Measurements from ENCODE around the gene GHDC.
"Not testable (repeated sequence)": the region's sequence is repeated elsewhere in the genome, so short reads cannot be mapped to it uniquely, and the experiment has no call there.

Gene GHDC

GRCh38 chr17:42159796-42160530, 34.3 kb downstream of the GHDC start:
- H3K27ac ChIP-seq: no peak overlapping the region
- TF ChIP-seq, protein P1, sequence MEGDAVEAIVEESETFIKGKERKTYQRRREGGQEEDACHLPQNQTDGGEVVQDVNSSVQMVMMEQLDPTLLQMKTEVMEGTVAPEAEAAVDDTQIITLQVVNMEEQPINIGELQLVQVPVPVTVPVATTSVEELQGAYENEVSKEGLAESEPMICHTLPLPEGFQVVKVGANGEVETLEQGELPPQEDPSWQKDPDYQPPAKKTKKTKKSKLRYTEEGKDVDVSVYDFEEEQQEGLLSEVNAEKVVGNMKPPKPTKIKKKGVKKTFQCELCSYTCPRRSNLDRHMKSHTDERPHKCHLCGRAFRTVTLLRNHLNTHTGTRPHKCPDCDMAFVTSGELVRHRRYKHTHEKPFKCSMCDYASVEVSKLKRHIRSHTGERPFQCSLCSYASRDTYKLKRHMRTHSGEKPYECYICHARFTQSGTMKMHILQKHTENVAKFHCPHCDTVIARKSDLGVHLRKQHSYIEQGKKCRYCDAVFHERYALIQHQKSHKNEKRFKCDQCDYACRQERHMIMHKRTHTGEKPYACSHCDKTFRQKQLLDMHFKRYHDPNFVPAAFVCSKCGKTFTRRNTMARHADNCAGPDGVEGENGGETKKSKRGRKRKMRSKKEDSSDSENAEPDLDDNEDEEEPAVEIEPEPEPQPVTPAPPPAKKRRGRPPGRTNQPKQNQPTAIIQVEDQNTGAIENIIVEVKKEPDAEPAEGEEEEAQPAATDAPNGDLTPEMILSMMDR (IDR thresholded peaks at IDR 0.05): no peak
- no peak for TF ChIP-seq ZFX (IDR thresholded peaks at IDR 0.05; ENCODE audit: borderline replicate concordance)

DNA sequence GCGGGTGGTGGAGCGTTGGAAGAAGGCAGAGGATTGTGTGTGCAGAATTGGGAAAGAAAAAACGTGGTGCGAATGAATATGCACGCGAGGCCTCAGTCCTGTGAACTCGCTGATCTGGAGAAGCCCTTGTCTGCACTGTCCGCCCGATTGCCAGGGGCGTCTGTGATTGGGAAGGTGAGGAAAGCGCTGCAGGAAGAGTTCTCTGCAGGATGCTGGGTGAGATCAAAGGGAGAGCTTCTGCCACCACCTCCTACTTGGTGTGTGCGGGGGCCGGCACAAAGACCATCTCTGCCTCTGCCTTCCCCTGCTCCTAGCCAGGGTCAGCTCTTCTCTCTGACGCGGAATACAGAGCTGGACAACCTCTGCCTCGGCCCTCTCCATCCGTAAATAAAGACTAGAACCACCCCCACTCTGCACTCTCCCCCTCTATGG, 38.7 kb downstream of the GHDC start:
- TF ChIP-seq, protein P1 (IDR thresholded peaks at IDR 0.05): no peak
- no peak for TF ChIP-seq ZFX (IDR thresholded peaks at IDR 0.05; ENCODE audit: borderline replicate concordance)
- H3K27ac ChIP-seq: peak overlapping the region; percentile 69; the same call in 1 of the 2 replicates

- peak overlapping the region; percentile 69 for H3K27ac ChIP-seq
- TF ChIP-seq, protein P1 (IDR thresholded peaks at IDR 0.05): no peak
- TF ChIP-seq ZFX (IDR thresholded peaks at IDR 0.05; ENCODE audit: borderline replicate concordance): no peak
These were observed 40.2 kb downstream of the GHDC start for GRCh38 chr17:42153919-42154742.

- no peak overlapping the region for H3K27ac ChIP-seq
- TF ChIP-seq, protein P1 (IDR thresholded peaks at IDR 0.05): no peak
- no peak for TF ChIP-seq ZFX (IDR thresholded peaks at IDR 0.05; ENCODE audit: borderline replicate concordance)
These were observed 47.2 kb downstream of the GHDC start for GRCh38 chr17:42146911-42147607.

DNA sequence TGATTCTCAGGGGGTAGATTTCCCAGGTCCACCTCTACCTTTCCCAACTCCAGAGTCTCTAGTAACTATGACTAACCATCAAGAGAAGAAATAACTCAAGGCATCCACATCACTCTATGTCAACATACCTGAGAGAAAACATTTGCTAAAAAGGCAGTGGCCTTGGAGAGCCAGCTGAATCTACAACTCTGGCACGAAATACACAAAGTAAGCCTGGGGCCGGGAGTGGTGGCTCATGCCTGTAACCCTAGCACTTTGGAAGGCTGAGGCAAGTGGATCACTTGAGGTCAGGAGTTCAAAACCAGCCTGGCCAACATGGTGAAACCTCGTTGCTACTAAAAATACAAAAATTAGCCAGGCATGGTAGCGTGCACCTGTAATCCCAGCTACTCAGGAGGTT, 51.2 kb downstream of the GHDC start:
- H3K27ac ChIP-seq: not testable (repeated sequence)

- no peak for TF ChIP-seq ZFX (IDR thresholded peaks at IDR 0.05; ENCODE audit: borderline replicate concordance)
- TF ChIP-seq, protein P1 (IDR thresholded peaks at IDR 0.05): no peak
- no peak overlapping the region for H3K27ac ChIP-seq
These were observed 51.9 kb downstream of the GHDC start for GRCh38 chr17:42142371-42142896.

- TF ChIP-seq, protein P1 (IDR thresholded peaks at IDR 0.05): no peak
- no peak for TF ChIP-seq ZFX (IDR thresholded peaks at IDR 0.05; ENCODE audit: borderline replicate concordance)
- H3K27ac ChIP-seq: no peak overlapping the region
These were observed 52.9 kb downstream of the GHDC start for GRCh38 chr17:42141382-42141781.

GRCh38 chr17:42140690-42141089, 53.6 kb downstream of the GHDC start:
- H3K27ac ChIP-seq: not testable (repeated sequence)

All from 22Rv1 (cell line).